Neural progenitor cell (in vitro differentiated cells): ENCODE measurements around the gene OXT.

Experiments
- CTCF ChIP-seq: fragments of 200-600 bp; sonication (generic); IDR thresholded peaks from 2 replicates; pipeline ENCODE4 v1.5.1; 2017; ENCODE audit warnings: antibody characterized with exemption, mild to moderate bottlenecking
- EZH2phosphoT487 ChIP-seq: fragments of 200-600 bp; sonication (generic); IDR thresholded peaks from 2 replicates; pipeline ENCODE4 v1.6.1; 2017; ENCODE audit warnings: antibody characterized with exemption

- TF ChIP-seq CTCF (no peak), EZH2phosphoT487 (no peak)
These were observed 36.1 kb downstream of the OXT start for GRCh38 chr20:3107464-3108025.
